NCI-H146 (cell line): ENCODE results near the gene ARL5C.

Experiments used
- DNase-seq: peaks from one replicate; lab custom pipeline; 2025; lab: John Stamatoyannopoulos, UW

Gene ARL5C

DNA sequence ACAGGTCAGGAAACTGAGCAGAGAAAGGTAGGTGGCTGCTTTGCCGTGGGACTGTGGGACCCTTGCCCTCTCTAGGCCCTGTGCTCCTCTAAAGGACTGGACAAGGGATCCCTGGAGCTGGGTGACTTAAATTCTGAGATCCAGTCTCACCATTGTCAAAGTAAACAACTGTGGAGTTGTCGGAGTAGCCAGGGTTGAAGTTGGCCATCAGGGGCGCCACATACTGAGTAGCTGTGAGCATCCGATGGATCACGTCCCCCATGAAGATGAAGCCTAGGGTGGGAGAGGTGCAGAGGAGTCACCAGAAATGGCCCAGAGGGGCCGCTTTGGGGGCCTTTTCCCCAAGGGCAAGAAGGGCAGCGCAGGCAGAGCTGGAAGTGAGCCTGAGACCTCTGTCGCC lies 58.0 kb downstream of the ARL5C start:
- no peak for DNase-seq

GRCh38 chr17:39107155-39107554 lies 58.8 kb downstream of the ARL5C start:
- no peak for DNase-seq
